Measurements from ENCODE around the gene SCUBE1. TPM values are rescaled to one million over a fixed set of nuclear protein-coding genes. Genes with fewer than 3 reads are reported as not detected.

Gene SCUBE1
- total RNA-seq, 3 donors from 2014 or later = 0.48 to 0.98 (median 0.88) TPM

GRCh38 chr22:43334378-43334777, 8.8 kb downstream of the SCUBE1 start:
- no peak for DNase-seq (ENCODE audit: low spot score in 2 of 2)
- H3K9me3 ChIP-seq = no peaks in the 10 kb centered on the region
- no peak overlapping the region for H3K27ac ChIP-seq
- no peak overlapping the region for H3K4me3 ChIP-seq
- H3K27me3 ChIP-seq = no peaks in the 10 kb centered on the region
- TF ChIP-seq, protein P1, sequence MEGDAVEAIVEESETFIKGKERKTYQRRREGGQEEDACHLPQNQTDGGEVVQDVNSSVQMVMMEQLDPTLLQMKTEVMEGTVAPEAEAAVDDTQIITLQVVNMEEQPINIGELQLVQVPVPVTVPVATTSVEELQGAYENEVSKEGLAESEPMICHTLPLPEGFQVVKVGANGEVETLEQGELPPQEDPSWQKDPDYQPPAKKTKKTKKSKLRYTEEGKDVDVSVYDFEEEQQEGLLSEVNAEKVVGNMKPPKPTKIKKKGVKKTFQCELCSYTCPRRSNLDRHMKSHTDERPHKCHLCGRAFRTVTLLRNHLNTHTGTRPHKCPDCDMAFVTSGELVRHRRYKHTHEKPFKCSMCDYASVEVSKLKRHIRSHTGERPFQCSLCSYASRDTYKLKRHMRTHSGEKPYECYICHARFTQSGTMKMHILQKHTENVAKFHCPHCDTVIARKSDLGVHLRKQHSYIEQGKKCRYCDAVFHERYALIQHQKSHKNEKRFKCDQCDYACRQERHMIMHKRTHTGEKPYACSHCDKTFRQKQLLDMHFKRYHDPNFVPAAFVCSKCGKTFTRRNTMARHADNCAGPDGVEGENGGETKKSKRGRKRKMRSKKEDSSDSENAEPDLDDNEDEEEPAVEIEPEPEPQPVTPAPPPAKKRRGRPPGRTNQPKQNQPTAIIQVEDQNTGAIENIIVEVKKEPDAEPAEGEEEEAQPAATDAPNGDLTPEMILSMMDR (IDR thresholded peaks at IDR 0.05) = no peak
- TF ChIP-seq POLR2A (IDR thresholded peaks at IDR 0.05) (no peak), POLR2AphosphoS5 (IDR thresholded peaks at IDR 0.05) (no peak)
- intact Hi-C loops (cut with DNase I; ENCODE audit: low total_unique reads) = loop anchor here (10.0 kb wide), 1 partner anchor 80 kb away; no protein-coding TSS in a partner anchor
- no peaks in the 10 kb centered on the region for H3K36me3 ChIP-seq
- H3K4me1 ChIP-seq = no peaks in the 10 kb centered on the region

DNA sequence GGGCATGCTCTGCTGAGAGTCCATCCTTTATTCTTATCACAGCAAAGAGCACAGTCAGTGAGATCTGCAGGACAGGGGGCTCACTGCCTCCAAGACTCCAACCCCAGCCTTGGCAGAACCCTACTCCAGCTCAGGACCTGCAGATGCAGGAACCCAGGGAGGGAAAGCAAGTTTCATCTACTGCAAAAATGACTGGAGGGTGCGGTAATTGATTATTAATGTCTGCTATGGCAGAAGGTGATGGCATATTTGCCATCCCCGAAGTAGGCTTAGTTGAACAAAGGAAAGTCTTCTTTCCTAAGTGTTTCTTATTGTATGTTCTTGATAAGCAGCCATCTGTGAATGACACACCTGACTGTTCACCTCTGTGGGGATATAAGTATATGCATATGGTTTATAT, 9.2 kb downstream of the SCUBE1 start:
- H3K27ac ChIP-seq = no peak overlapping the region
- H3K4me3 ChIP-seq = no peak overlapping the region
- H3K36me3 ChIP-seq = no peaks in the 10 kb centered on the region
- DNase-seq (ENCODE audit: low spot score in 2 of 2) = no peak
- TF ChIP-seq POLR2A (IDR thresholded peaks at IDR 0.05) (no peak), POLR2AphosphoS5 (IDR thresholded peaks at IDR 0.05) (no peak)
- TF ChIP-seq, protein P1 (IDR thresholded peaks at IDR 0.05) = no peak
- intact Hi-C loops (cut with DNase I; ENCODE audit: low total_unique reads) = loop anchor here (10.0 kb wide), 1 partner anchor 79 kb away; no protein-coding TSS in a partner anchor
- H3K4me1 ChIP-seq = no peaks in the 10 kb centered on the region
- no peaks in the 10 kb centered on the region for H3K27me3 ChIP-seq
- H3K9me3 ChIP-seq = no peaks in the 10 kb centered on the region

DNA sequence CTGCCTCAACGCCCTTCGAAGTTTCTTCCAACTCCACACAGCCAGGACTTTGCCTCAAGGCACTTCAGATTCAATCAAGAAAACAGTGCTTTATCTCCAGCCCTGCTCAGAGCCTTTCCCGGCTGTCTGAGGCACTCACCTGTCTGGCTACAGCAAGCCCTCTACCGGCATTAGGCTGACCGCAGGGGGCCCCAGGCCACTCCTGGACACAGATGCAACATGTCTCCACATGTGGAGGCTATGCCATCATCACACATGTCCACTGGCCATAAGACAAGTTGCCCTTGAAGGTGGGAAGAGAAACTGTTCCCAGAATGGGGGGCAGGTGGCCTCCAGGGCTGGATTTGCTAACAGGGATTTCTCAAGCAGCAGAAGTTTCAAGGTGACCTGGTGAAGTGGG, 10.0 kb downstream of the SCUBE1 start:
- no peaks in the 10 kb centered on the region for H3K4me1 ChIP-seq
- intact Hi-C loops (cut with DNase I; ENCODE audit: low total_unique reads) = loop anchor here (10.0 kb wide), 1 partner anchor 78 kb away; no protein-coding TSS in a partner anchor
- DNase-seq (ENCODE audit: low spot score in 2 of 2) = no peak
- no peaks in the 10 kb centered on the region for H3K36me3 ChIP-seq
- no peak overlapping the region for H3K4me3 ChIP-seq
- no peaks in the 10 kb centered on the region for H3K27me3 ChIP-seq
- TF ChIP-seq POLR2A (IDR thresholded peaks at IDR 0.05) (no peak), POLR2AphosphoS5 (IDR thresholded peaks at IDR 0.05) (no peak)
- TF ChIP-seq, protein P1 (IDR thresholded peaks at IDR 0.05) = no peak
- H3K9me3 ChIP-seq = no peaks in the 10 kb centered on the region
- no peak overlapping the region for H3K27ac ChIP-seq

DNA sequence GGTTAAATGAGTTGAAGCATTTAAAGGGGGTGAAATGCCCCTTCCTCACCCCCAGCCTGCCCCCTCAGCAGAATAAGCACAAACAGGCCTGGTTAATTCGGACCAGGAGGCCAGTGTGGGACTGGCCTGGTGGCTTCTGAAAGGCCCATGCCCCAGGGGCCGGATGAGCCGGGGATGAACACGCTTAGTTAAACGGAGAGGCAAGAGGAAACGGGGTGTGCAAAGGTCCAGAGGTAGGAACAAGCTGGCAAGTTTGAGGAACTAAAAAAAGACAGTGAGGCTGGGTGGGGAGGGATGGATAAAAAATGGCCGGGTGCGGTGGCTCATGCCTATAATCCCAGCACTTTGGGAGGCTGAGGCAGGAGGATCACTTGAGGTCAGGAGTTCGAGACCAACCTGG, 11.5 kb downstream of the SCUBE1 start:
- H3K27ac ChIP-seq = no peak overlapping the region
- intact Hi-C loops (cut with DNase I; ENCODE audit: low total_unique reads) = loop anchor here (10.0 kb wide), 1 partner anchor 77 kb away; no protein-coding TSS in a partner anchor
- H3K9me3 ChIP-seq = no peaks in the 10 kb centered on the region
- H3K36me3 ChIP-seq = no peaks in the 10 kb centered on the region
- TF ChIP-seq, protein P1 (IDR thresholded peaks at IDR 0.05) = no peak
- no peak for TF ChIP-seq POLR2A (IDR thresholded peaks at IDR 0.05)
- TF ChIP-seq POLR2AphosphoS5 (IDR thresholded peaks at IDR 0.05) = no peak
- no peak for DNase-seq (ENCODE audit: low spot score in 2 of 2)
- H3K4me1 ChIP-seq = no peaks in the 10 kb centered on the region
- H3K4me3 ChIP-seq = no peak overlapping the region
- peaks cover 0 to 5% of the 10 kb centered on the region in 2 donors for H3K27me3 ChIP-seq

GRCh38 chr22:43331069-43331451, 12.1 kb downstream of the SCUBE1 start:
- TF ChIP-seq, protein P1 (IDR thresholded peaks at IDR 0.05) = no peak
- TF ChIP-seq POLR2A (IDR thresholded peaks at IDR 0.05) (no peak), POLR2AphosphoS5 (IDR thresholded peaks at IDR 0.05) (no peak)
- no peaks in the 10 kb centered on the region for H3K9me3 ChIP-seq
- H3K36me3 ChIP-seq = no peaks in the 10 kb centered on the region
- DNase-seq (ENCODE audit: low spot score in 2 of 2) = no peak
- H3K4me1 ChIP-seq = no peaks in the 10 kb centered on the region
- no peak overlapping the region for H3K27ac ChIP-seq
- no peak overlapping the region for H3K4me3 ChIP-seq
- intact Hi-C loops (cut with DNase I; ENCODE audit: low total_unique reads) = loop anchor here (10.0 kb wide), 1 partner anchor 76 kb away; no protein-coding TSS in a partner anchor
- peaks cover 0 to 9% of the 10 kb centered on the region in 2 donors for H3K27me3 ChIP-seq
